Spleen (tissue), 13 donors: ENCODE data around the gene PVRIG. TPM values are rescaled to one million over a fixed set of nuclear protein-coding genes. Genes with fewer than 3 reads are reported as not detected.
"Not testable (repeated sequence)": the region's sequence is repeated elsewhere in the genome, so short reads cannot be mapped to it uniquely, and the experiment has no call there.

Experiments used
- DNase-seq: peaks from one replicate; pipeline ENCODE4 v3.0.0-alpha.2; 2020
- H3K27ac ChIP-seq, 8 donors: fragments of 200-600 bp; sonication (generic) in 7 of 8; 1 replicate in 4 of 8; 2 replicates in 4 of 8; pipeline versions ENCODE4 v1.5.0 to v1.8.0; 2016 to 2021; ENCODE audit warnings: inconsistent platforms in 4 of 8, mild to moderate bottlenecking in 4 of 8, moderate library complexity in 1 of 8
- H3K27me3 ChIP-seq, 7 donors: fragments of 200-600 bp; sonication (generic) in 6 of 7; replicated peaks in 1 of 7; 1 replicate in 4 of 7; 2 replicates in 3 of 7; pipeline versions ENCODE4 v1.5.0 to v1.8.0; 2016 to 2021; ENCODE audit warnings: inconsistent platforms in 3 of 7, mild to moderate bottlenecking in 1 of 7
- H3K36me3 ChIP-seq, 6 donors: fragments of 200-600 bp; sonication (generic) in 5 of 6; 1 replicate in 4 of 6; 2 replicates in 2 of 6; pipeline versions ENCODE4 v1.5.0 to v1.8.0; 2016 to 2021; ENCODE audit warnings: inconsistent platforms in 2 of 6
- H3K4me1 ChIP-seq, 6 donors: fragments of 200-600 bp; sonication (generic) in 5 of 6; 1 replicate in 3 of 6; 2 replicates in 3 of 6; pipeline versions ENCODE4 v1.5.0 to v1.8.0; 2016 to 2021; ENCODE audit warnings: inconsistent platforms in 3 of 6
- H3K4me3 ChIP-seq, 8 donors: fragments of 200-600 bp; sonication (generic) in 7 of 8; 1 replicate in 4 of 8; 2 replicates in 4 of 8; pipeline versions ENCODE4 v1.5.0 to v1.8.0; 2016 to 2021; ENCODE audit warnings: inconsistent platforms in 4 of 8, mild to moderate bottlenecking in 4 of 8, moderate library complexity in 2 of 8
- H3K9me3 ChIP-seq, 8 donors: fragments of 200-600 bp; sonication (generic) in 7 of 8; 1 replicate in 4 of 8; 2 replicates in 4 of 8; pipeline versions ENCODE4 v1.5.0 to v1.8.0; 2016 to 2021; ENCODE audit warnings: inconsistent platforms in 4 of 8
- POLR2A ChIP-seq, 3 donors: fragments of 450-650 bp; IDR thresholded peaks; one replicate each; pipeline ENCODE4 v1.5.1; 2017; ENCODE audit warnings: antibody characterized with exemption in 3 of 3, mild to moderate bottlenecking in 1 of 3
- POLR2AphosphoS5 ChIP-seq, 3 donors: sonication (generic); formaldehyde crosslinking; IDR thresholded peaks; one replicate each; pipeline ENCODE4 v1.5.1; 2017; ENCODE audit warnings: antibody characterized with exemption in 3 of 3
- WGBS, 5 donors: extraction: QIAGEN DNeasy Blood & Tissue Kit in 3 of 5; methylation state at CpG; one replicate each; pipeline versions ENCODE4 v1.1.5 to v1.1.7; 2013 to 2018; 5-methylcytosine and 5-hydroxymethylcytosine counted together
- intact Hi-C: fragments of 100-400 bp; cut with DNase I; formaldehyde crosslinking; loops from one replicate; pipeline ENCODE4 v1.15.0; 2023; ENCODE audit warnings: low total_unique reads
- long read RNA-seq, 2 donors: transcript quantifications; one replicate each; lab custom pipeline, GENCODE V29; 2026
- polyA plus RNA-seq, 3 donors: library from polyadenylated mRNA; stranded (reverse); fragments of 200-250 nt; gene quantifications; one replicate each; pipeline ENCODE4 v1.2.1, GENCODE V29; 2013
- total RNA-seq, 7 donors: library from RNA; depleted of rRNA in 3 of 7; stranded (reverse); fragments of >200 nt in 3 of 7; fragmentation: NEBNext Ultra II Directional in 4 of 7; extraction: Animal tissue kit (Norgen Biotek cat#: 25700) in 4 of 7; gene quantifications; one replicate each; pipeline versions ENCODE4 v1.1.0 to v1.2.1, GENCODE V29; 2016 to 2021
- TF ChIP-seq, protein P1 (sequence below), 11 experiments: fragments of 200-600 bp in 7 of 11; fragments of 450-650 bp in 4 of 11; sonication (generic) in 4 of 11; IDR thresholded peaks in 8 of 11; conservative IDR thresholded peaks in 3 of 11; 1 replicate in 7 of 11; 2 replicates in 4 of 11; pipeline versions ENCODE4 v1.4.0 to v1.8.0; 2016 to 2021; ENCODE audit warnings: antibody characterized with exemption in 11 of 11, inconsistent platforms in 4 of 11, mild to moderate bottlenecking in 1 of 11
- donor health status: healthy with polysubstance abuse.
- donor health status: DM: no; HTN: no; CAD: no; lungs with moderate emphysema.
- donor health status: DM: no; HTN: no; CAD: no.
- donor health status: Bipolar disorder and iron deficiency.
- donor health status: healthy.
- donor health status: DM: no; HTN: no; CAD: no.
- donor health status: DM: yes; HTN: yes; CAD: no.

PVRIG gene
- total RNA-seq (10 to 100 TPM; 21.9 to 58.7 (median 33.9) TPM), polyA plus RNA-seq (10 to 100 TPM; 20.3 to 41.2 (median 30.2) TPM)
- long read RNA-seq, donor 1: 0 reads
- long read RNA-seq, donor 2, partial matches to known transcripts: 5 of 6 reads
- long read RNA-seq, donor 2, other reads (novel, unspliced or antisense): 0 of 6 reads

DNA sequence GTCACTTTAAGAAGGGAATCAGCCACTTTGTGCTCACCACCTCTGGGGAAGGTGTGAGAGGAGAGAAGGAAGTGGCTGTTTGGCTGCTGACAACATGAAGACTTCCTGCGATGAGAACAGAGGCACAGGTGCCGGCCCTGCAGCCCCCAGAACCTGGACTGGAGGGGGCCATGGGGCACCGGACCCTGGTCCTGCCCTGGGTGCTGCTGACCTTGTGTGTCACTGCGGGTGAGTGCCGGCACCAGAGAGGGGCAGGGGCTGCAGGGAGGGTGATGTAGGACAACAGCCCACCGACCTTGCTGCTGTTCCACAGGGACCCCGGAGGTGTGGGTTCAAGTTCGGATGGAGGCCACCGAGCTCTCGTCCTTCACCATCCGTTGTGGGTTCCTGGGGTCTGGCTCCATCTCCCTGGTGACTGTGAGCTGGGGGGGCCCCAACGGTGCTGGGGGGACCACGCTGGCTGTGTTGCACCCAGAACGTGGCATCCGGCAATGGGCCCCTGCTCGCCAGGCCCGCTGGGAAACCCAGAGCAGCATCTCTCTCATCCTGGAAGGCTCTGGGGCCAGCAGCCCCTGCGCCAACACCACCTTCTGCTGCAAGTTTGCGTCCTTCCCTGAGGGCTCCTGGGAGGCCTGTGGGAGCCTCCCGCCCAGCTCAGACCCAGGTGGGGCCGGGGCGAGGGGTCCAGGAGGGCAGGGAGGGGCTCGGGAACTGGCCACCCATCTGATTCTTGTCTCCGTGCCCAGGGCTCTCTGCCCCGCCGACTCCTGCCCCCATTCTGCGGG, at the start of gene PVRIG:
TSS of gene PVRIG (plus strand) at position 149 of the 785 bp plus-strand sequence. CDS start at position 171, 22 bp downstream.
- H3K4me3 ChIP-seq: peak within 1 kb of the TSS; percentile 31 to 81 (median 44)
- peak within 1 kb of the TSS; percentile 88 to 100 (median 92) for H3K27ac ChIP-seq
- H3K4me1 ChIP-seq: peaks cover 0 to 83% (median 21%) of the 10 kb centered on the region in 6 donors
- H3K27me3 ChIP-seq, H3K9me3 ChIP-seq: not testable (repeated sequence)
- peak; percentile 88 for DNase-seq
- 53 to 67% (median 58%) methylated on average over 10 to 25 of the region's 27 CpGs for WGBS, 5 donors
- H3K36me3 ChIP-seq: peaks cover 0 to 48% (median 19%) of the 10 kb centered on the region in 6 donors
- TF ChIP-seq POLR2A (IDR thresholded peaks at IDR 0.05): peak in 1 of 3 donors; percentile 40
- peak; percentile 60 to 80 (median 67) for TF ChIP-seq POLR2AphosphoS5 (IDR thresholded peaks at IDR 0.05)
- intact Hi-C loops: loop anchor here (10.0 kb wide), 1 partner anchor 85 kb away; no protein-coding TSS in a partner anchor

DNA sequence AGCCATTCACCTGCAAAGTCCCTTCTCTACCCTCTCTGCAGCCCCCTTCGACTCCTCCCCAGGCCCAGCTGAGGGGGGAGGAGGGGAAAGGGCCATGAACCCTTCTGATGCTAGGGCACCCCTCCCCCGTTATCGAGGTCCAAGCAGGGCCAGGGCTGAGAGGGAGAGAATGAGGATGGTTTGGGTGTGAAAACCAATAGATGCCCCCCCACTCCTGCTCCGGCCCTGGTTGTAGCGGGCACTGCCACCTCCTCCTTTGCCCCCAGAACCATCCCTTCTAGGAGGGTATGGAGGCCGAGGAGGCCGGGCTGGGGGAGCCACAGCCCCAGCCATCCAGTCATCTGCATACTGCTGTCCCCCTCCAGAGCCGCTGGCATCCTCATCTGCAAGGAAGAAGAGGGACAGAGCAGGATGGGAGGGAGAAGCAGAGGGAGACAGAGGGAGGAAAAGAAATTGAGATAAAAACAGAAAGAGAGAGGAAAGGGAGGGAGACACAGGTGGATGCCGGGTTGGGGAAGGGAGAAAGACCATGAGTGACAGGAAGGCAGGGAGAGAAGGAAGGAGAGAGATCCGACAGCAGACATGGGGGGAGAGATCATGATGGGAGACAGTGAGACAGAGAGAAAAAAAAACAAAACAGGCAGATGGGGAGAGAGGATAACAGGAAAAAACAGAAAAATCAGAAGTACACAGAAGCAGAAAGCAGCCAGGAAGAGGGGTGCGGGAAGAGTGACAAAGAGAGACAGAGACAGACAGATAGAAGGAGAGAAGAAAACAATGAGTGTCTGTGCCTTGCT, 49.5 kb upstream of the PVRIG start:
- 85 to 90% (median 87%) methylated on average over 10 to 11 of the region's 11 CpGs for WGBS, 5 donors

DNA sequence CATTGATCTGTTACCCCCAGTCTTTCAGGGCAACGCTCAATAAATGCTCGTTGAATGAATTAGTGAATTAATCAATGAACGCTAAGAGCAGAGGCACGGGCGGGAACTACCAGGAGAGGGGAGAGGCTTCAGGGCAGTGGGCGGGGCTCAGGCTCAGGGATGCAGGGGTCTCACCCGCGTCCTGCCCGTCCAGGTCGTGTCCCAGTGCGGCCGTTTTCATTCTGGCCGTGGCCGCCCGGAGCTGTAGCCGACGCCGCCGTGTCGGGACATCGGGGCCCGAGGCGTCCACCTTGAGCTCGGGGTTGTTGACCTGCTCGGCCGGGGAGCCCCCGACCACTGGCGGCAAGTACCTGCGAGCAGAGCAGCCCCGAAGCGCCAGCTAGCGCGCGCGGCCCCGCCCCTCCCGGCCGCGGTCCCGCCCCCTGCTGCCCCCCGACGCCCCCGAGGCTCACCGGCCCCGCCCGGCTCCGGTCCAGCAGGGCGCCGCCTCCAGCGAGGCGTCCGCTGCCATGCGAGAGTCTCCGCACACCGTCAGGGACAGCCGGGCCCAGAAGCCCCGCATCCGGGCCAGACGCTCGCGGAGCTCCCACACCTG, 48.6 kb upstream of the PVRIG start:
- Histone ChIP-seq H3K27me3 (peaks cover 0 to 70% (median 37%) of the 10 kb centered on the region in 7 donors), H3K4me3 (peak overlapping the region; percentile 18 to 73 (median 44)), H3K4me1 (peaks cover 19 to 68% (median 41%) of the 10 kb centered on the region in 6 donors), H3K27ac (peak overlapping the region in 1 of 8 donors; percentile 28), H3K36me3 (no peaks in the 10 kb centered on the region), H3K9me3 (no peaks in the 10 kb centered on the region)
- intact Hi-C loops: no loop called here
- TF ChIP-seq, protein P1, sequence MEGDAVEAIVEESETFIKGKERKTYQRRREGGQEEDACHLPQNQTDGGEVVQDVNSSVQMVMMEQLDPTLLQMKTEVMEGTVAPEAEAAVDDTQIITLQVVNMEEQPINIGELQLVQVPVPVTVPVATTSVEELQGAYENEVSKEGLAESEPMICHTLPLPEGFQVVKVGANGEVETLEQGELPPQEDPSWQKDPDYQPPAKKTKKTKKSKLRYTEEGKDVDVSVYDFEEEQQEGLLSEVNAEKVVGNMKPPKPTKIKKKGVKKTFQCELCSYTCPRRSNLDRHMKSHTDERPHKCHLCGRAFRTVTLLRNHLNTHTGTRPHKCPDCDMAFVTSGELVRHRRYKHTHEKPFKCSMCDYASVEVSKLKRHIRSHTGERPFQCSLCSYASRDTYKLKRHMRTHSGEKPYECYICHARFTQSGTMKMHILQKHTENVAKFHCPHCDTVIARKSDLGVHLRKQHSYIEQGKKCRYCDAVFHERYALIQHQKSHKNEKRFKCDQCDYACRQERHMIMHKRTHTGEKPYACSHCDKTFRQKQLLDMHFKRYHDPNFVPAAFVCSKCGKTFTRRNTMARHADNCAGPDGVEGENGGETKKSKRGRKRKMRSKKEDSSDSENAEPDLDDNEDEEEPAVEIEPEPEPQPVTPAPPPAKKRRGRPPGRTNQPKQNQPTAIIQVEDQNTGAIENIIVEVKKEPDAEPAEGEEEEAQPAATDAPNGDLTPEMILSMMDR (IDR thresholded peaks at IDR 0.05 in 8 of 11, conservative IDR thresholded peaks at IDR 0.05 in 3 of 11): no peak
- TF ChIP-seq POLR2AphosphoS5 (IDR thresholded peaks at IDR 0.05): peak in 2 of 3 donors; percentile 17 to 46
- TF ChIP-seq POLR2A (IDR thresholded peaks at IDR 0.05): no peak
- DNase-seq: peak; percentile 85
- 5 to 29% (median 8%) methylated on average over 4 to 61 of the region's 61 CpGs for WGBS, 5 donors

More for the DNA sequence above, 49.5 kb upstream of the PVRIG start:
- TF ChIP-seq, protein P1 (IDR thresholded peaks at IDR 0.05 in 8 of 11, conservative IDR thresholded peaks at IDR 0.05 in 3 of 11): no peak
- TF ChIP-seq POLR2A (IDR thresholded peaks at IDR 0.05) (no peak), POLR2AphosphoS5 (IDR thresholded peaks at IDR 0.05) (no peak)
- no peak overlapping the region for H3K27ac ChIP-seq
- peak; percentile 69 for DNase-seq
- peak overlapping the region in 1 of 8 donors; percentile 73 for H3K4me3 ChIP-seq
- H3K4me1 ChIP-seq: peaks cover 19 to 62% (median 41%) of the 10 kb centered on the region in 6 donors
- intact Hi-C loops: no loop called here
- H3K36me3 ChIP-seq: no peaks in the 10 kb centered on the region
- H3K27me3 ChIP-seq: peaks cover 0 to 75% (median 37%) of the 10 kb centered on the region in 7 donors
- H3K9me3 ChIP-seq: no peaks in the 10 kb centered on the region

DNA sequence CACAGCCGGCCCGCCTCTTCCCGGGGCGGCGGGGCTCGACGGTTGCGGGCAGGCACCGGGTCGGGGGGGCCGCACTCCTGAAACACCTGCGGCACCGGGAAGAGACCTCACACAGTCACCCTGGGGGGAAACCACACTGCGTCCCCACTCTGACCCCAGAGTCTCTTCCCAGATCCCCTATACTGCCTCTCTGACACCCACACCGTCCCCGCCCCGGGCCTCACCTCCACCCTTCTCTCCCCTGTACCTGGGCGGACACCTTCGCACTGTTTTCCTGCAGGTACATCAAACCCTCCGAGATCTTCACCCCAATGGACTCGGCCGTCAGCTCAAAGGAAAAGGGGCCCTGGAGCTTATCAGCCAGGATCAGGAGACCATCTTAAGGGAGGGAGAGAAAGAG, 47.9 kb upstream of the PVRIG start:
- no peaks in the 10 kb centered on the region for H3K9me3 ChIP-seq
- WGBS, 5 donors: 28 to 57% (median 40%) methylated on average over 9 to 22 of the region's 22 CpGs
- intact Hi-C loops: no loop called here
- peak; percentile 77 for DNase-seq
- H3K36me3 ChIP-seq: no peaks in the 10 kb centered on the region
- H3K27ac ChIP-seq: peak overlapping the region in 1 of 8 donors; percentile 28
- H3K27me3 ChIP-seq: peaks cover 0 to 64% (median 32%) of the 10 kb centered on the region in 7 donors
- H3K4me3 ChIP-seq: peak overlapping the region; percentile 18 to 73 (median 44)
- H3K4me1 ChIP-seq: peaks cover 19 to 68% (median 45%) of the 10 kb centered on the region in 6 donors
- TF ChIP-seq, protein P1 (IDR thresholded peaks at IDR 0.05 in 8 of 11, conservative IDR thresholded peaks at IDR 0.05 in 3 of 11): no peak
- TF ChIP-seq POLR2A (IDR thresholded peaks at IDR 0.05): no peak
- TF ChIP-seq POLR2AphosphoS5 (IDR thresholded peaks at IDR 0.05): no peak
